ENCODE data around the gene ZBTB8OS.

ZBTB8OS gene

DNA sequence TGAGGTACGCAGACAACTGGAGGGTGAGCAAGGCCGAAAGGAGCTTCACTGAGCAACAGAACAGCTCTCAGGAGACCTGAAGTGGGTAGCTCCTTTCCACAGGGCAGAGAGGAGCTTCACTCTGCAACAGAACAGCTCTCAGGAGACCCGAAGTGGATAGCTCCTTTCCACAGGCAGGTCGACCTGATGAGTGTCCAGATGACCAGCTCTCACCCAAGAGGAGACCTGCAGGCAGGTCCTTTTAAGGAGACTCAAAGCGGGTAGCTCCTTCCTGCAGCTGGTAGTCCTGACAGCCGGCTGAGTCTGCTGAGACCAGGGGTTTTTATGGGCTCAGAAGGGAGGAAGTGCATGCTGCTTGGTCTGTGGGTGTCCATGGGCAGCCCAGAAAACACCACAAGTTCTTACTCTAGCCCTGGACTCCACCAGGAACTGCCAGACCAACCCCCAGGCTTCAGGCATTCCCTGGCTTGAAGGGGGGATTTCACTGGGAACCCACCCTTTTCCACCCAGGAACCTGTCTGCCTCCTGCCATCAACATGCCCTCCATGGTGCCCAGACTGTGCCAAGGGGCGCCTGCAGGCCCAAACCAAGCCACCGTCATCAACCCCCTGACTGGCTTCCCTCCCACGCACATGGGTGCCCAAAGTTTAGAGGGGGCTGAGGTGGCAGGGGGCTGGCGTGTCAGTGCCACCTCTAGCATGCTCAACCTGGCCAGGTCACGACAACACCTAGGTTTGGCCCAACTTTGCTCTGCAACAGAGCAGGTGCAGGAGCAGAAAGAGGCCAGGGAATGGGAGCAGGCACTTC, 43.6 kb downstream of the ZBTB8OS start:
- DNase-seq, result no peak

DNA sequence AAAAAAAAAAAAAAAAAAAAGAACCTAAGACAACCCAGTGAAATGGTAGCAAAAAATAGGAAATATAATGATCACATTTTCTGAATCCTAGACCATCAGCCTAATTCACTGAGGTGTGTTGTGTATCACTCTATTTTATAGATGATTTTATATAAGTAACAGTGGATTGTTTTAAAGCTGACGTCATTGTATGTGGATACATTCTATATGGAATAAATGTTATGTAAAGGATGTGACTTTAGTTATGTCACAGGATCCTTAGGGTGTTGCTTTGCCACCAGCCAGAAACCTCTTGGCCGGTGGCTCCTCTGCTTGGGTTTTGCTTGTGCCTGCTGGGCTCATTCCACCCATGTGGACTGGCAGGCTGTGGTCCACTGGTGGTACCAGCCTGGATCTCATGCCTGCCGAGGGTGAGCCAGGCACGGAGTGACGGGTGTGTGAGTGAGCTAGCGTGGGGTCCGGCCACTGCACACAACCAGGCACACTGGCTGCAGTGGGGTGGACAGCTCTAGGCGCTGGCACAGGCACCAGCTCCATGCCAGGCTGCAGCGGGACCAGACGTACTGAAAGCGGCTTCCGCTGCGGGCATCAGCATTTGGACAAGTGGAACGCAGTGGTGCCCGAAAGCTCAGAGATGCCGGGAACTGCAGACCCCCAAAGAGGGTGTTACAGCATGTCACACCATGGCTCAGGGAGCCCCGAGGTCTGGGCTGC, 44.5 kb downstream of the ZBTB8OS start:
- DNase-seq, result no peak

DNA sequence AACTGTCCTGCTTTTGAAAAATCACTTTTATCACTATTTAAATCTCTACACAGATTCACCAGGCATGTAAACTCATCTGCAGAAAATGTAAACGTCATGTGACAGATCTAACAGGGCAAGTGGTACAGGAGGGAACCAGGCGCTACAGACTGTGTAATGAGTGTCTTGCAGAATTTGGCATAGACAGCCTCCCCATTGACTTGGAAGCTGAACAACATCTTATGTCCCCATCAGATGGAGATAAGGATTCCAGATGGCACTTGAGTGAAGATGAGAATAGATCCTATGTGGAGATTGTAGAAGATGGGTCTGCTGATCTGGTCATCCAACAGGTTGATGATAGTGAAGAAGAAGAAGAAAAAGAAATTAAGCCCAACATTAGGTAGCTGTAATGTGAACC, 50.3 kb downstream of the ZBTB8OS start:
- no peak for DNase-seq

DNA sequence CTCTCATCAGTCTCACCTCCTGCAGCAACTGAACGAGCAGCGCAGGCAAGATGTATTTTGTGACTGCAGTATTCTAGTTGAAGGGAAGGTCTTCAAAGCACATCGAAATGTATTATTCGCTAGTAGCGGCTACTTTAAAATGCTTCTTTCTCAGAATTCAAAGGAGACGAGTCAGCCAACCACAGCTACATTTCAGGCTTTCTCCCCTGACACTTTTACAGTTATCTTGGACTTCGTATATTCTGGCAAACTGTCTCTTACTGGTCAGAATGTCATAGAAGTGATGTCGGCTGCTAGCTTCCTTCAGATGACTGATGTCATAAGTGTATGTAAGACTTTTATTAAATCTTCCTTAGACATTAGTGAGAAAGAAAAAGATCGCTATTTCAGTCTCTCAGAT, 57.4 kb downstream of the ZBTB8OS start:
- DNase-seq, result no peak

DNA sequence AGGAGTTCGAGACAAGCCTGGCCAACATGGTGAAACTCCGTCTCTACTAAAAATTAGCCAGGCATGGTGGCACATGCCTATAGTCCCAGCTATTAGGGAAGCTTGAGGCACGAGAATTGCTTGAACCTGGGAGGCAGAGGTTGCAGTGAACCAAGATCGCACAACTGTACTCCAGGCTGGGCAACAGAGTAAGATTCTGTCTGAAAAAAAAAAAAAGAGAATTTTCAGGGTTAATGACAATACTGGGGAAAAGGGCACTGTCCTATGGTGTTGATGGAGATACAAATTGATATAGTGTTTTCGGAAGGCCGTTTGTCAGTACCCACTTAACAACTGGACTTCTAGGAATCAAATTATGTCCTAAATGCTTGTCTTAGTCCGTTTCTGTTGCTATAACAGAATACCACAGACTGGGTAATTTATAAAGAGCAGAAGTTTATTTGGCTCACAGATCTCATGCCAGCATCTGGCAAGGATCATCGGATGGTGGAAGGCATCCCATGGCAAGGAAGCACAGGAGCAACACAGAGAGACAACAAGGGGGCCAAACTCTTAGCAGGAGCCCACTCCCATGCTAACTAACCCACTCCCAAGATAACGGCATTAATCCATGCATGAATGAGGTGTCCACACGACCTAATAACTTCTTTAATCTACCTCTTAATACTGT, 69.9 kb downstream of the ZBTB8OS start:
- DNase-seq, result no peak

Data from effector CD8-positive, alpha-beta T cell (primary cell).